ENCODE data around the gene DUSP6. TPM values are rescaled to one million over a fixed set of nuclear protein-coding genes. Genes with fewer than 3 reads are reported as not detected.

The DUSP6 gene, protein sequence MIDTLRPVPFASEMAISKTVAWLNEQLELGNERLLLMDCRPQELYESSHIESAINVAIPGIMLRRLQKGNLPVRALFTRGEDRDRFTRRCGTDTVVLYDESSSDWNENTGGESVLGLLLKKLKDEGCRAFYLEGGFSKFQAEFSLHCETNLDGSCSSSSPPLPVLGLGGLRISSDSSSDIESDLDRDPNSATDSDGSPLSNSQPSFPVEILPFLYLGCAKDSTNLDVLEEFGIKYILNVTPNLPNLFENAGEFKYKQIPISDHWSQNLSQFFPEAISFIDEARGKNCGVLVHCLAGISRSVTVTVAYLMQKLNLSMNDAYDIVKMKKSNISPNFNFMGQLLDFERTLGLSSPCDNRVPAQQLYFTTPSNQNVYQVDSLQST
- total RNA-seq: 201 TPM

DNA sequence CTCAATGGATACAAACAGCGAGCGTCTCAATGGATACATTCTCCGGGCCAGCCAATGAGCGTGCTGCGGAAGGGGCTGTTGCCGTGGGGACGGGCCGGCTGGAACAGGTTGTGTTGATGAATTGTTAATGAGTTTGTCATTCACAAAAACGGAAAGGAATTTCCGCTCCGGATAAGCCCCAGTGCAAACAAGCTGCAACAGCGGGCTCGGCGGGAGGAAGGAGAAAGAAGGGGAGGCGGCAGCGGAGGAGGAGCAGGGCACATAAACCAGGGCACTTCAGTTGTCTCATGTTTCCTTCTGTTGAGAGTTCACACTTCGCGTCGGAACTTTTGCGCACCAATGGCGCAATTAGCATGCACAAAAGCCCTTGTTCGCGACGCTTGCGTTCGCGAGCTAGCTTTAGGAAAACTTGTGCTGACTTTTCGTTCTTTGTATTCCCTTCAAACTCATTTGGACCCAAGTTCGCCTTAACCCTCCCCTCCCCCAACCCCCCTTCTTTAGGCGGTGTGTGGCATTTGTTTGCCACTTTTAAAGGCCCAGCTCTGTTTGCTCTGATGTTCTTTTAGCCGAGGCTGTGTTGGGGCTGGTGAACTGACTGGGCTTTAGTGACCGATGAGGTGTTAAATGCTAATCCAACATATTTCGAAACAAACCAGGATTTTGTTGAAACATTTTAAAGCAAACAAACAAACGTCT, at the start of gene DUSP6:
Gene DUSP6 (minus strand): TSS at position 10 of the 696 bp plus-strand sequence. CDS start 462 bp downstream, outside the sequence.
- DNase-seq (ENCODE audit: low read depth in 2 of 3, low spot score in 2 of 3): peak; percentile 49 to 98 (median 97)

DNA sequence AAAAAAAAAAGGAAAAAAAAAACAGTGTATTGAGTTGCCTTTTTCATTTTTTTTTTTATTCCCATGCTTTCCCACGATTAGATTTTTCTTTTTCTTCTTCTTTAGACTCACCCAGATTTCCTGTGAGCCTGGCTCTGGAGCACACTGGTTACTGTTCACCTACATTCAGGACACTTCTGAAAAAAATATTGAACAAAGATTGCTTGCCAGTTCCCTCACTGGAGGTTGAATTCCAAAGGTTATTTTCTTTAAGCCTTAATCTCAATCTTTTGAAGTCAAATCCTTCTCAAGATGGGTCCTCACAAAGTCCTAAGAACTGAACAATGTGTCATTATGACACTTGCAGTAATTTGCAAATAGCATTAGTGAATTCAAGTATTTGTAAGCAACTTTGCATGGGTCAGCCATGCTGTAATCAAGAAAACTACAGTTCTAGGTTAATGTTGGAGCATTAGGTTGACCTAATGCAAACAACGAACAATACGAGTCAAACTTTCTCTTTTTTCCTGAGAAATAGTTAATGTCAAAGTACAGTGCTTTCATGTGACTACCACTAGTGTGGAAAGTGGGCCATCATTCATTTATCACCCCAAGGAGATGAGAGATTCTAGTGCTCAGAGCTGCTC, 49.2 kb upstream of the DUSP6 start:
- DNase-seq (ENCODE audit: low read depth in 2 of 3, low spot score in 2 of 3): no peak

DNA sequence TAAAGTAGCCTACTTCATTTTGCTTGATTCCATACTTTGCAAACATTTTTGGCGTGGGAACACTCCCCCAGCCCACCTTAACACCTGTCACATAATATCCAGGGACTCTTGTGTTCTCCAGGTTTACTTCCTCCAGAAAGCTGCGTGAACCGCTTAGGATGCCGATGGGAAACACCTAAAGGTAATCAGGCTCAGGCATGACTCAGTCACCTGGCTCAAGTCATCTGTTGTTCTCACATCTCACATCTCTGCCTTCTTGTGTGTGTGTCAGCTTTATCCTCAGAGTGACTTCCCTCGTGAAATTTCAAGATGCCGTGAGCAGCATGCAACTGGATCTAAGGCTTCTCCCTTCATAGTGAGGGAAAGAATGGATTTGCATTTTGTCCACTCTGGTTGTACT, 48.1 kb upstream of the DUSP6 start:
- DNase-seq (ENCODE audit: low read depth in 2 of 3, low spot score in 2 of 3): no peak

DNA sequence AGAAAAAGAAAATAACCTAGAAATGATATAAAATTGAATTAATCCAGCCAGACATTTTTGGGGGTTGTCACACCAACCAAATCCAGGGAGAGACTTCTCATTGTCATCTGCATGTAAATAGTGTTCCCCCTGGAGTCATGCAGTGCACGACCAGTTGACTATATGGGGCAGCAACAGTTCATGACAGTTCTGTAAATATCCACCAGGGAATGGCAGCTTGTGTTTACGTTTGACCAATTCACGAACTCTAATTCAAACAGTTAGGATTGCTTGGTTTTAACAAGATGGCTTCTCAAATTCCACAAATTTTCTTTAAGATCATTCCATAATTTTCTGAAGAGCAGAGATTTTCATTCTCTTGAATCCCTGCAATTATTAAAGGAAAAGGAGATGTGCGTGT, 43.4 kb upstream of the DUSP6 start:
- no peak for DNase-seq (ENCODE audit: low read depth in 2 of 3, low spot score in 2 of 3)

DNA sequence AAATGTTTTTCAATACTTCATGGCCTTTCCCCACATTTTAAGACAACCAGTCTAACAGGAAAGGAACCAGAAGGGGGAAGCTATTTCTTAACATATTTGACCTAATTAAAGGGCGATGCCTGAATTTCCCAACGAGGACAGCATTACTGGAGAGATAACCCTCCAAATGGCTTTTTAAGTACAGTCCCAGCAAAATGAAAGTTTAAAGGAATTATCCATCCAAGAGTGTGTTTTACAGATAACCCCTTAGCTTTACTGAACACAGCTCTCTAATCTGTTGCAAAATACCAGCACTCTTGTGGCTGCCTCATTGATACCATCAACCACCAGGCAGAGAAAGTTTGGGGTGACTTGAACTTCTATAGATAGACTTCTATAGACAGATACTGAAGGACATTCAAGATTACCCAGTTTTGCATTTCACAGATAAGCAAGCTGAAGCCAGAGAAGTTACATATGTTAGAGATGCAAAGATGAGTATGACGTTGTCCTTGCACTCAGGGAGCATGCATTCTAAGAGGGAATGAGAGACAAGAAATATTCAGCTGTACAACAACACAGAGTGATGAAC, 41.3 kb upstream of the DUSP6 start:
- DNase-seq (ENCODE audit: low read depth in 2 of 3, low spot score in 2 of 3): no peak

DNA sequence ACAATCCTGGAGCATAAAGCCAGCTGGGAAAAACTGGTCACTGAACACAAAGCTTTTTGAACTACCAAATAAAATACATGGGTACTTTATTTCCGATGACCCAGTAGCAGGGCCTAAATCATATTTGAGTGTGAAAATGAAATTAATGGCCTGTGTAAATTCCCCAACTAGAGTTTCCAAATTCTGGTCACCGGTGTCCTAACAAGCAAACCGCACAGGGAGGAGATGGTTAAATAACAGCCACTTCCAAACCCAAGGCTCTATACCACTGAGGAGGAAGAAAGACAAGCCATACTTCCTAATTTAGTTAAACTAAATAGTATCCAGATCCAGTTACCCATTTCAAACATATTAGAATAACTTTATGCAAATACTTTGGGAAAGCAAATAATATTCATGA, 40.1 kb upstream of the DUSP6 start:
- DNase-seq (ENCODE audit: low read depth in 2 of 3, low spot score in 2 of 3): no peak

DNA sequence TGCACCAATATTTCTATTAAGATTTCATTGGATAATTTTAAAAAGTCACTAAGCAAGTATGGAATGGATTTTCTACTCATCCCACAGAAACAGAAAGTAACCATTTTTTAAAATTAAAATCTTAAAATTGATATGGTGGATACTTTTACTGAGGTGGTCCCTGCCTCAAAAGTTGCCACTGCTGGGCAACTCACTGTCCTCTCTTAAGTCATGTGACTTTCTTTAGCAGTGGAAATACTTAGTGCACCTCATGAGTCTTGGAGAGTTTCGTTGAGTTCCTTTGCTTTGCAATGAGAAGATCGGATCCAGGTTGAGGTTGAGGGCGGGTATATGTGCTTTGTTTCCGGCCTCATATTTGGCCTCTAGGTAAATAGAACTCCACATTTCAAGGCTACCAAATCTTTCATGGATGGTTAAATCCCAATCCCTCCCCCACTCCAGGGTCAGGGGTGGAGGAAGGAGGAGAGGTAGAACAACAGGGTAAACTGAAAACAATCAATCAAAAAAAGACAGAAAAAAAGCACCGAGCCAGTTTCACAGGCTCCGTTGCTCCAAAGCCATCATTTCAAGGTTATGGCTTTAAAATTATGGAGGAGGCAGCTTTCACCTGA, 39.5 kb upstream of the DUSP6 start:
- no peak for DNase-seq (ENCODE audit: low read depth in 2 of 3, low spot score in 2 of 3)

DNA sequence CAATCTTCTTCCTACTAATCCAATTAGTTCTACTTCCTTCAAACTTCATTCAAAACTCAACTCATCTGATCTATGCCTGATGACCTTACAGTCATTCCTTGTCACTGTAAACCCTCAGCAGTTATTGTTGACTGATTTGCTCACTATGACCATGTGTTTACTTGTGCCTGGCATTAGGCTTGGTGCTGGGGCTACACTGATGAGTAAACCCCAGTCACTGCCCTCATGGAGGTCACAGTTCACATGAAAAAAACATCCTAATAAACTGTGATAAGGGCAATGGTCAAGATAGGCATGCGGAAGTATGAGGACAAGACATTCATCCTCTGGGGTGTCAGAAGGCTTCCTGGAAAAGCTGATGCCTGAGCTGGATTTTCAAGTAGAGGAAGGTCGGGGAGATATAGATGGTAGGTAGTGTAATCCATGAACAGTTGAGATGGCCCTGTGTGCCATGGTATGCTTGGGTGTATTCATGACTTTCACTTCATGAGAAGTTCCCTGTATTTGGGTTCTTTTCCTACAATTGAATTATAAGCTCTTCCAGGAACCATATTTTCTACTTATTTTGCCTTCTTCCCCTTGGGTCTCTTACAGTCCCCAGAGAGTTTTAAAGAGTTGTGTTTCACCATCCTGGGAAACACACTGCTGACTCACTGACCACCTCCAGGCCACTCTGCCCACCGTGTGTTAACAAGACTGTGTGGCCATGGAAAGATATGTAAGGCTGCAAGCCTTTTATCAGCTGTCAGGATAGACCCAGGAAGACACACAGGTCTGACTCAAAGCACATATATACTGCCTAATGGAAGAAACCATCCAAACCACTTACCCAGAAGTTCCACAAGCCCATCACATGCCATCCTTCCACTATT, 38.7 kb upstream of the DUSP6 start:
- no peak for DNase-seq (ENCODE audit: low read depth in 2 of 3, low spot score in 2 of 3)

DNA sequence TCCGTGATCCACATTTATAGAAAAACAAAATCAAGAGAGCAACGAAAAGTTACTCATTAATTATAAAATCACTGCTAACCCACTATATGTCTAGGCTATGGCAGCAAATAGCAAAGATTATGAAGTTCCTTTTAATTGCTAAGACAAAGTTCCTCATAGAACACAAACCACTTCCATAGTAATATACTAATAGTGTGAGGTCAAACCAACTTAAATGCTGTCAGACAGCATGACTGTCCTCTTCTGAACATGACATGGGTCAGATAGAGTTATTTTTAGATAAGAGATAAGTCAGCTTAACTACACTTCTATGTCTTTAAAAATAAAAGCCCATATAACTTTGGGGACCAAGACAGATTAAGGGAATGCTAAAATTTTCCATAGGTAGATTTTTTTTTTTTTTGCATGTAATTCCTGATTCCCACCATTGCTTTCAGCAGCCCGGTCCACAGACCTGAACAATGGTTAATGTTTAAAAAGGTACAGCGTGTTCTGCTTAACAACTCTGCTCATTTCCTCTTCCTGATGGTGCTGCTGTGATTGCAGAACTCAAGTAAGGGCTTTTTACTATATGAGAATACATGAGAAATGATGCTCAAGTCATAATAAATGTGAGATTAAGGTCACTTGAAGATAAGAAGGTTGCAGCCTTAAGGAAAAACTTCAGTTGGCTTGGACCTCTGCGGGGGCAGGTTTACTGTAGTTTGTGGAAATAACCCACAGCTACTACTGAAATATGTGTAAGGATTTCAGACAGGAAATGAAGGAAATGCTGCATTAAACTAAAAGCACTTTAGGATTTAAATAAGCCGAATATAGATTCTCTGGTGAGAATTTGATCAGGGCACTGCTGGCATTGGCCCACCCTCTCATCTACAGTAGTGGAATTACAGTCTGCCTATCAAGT, 37.7 kb upstream of the DUSP6 start:
- no peak for DNase-seq (ENCODE audit: low read depth in 2 of 3, low spot score in 2 of 3)

DNA sequence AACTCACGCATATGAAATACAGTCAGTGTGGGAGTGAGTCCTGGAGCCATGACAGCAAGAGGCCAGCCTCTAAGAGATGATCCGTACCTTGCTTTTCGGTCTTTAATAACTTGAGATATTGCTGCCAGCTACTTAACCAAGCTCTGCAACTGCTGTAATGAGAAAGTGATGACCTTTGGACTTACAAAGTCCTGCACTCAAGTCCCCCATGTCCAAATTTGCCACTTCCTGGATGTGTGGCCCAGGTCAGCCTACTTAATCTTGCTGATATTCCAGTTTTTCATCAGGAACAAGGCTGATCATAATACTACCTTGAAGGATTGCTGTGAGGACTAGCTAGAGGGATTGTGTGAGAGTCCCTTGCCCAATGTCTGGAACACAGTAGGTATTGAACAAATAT, 33.8 kb upstream of the DUSP6 start:
- DNase-seq (ENCODE audit: low read depth in 2 of 3, low spot score in 2 of 3): no peak

DNA sequence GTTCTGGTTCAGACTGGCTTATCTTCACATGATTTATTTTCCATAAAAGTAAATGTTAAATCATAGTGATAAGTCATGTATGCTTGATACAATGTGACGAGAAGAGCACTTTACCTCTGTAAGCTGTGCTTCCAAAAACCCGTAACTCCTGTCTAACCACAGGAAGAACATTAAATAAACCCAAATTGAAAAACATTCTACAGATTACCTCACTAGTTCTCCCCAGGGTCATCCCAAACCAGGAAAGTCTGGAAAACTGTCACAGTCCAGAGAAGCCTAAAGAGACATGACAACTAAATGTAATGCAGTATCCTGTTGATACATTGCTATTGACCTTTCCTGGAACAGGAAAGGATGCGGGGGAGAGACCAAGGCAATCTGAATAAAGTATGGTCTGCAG, 32.5 kb upstream of the DUSP6 start:
- no peak for DNase-seq (ENCODE audit: low read depth in 2 of 3, low spot score in 2 of 3)

DNA sequence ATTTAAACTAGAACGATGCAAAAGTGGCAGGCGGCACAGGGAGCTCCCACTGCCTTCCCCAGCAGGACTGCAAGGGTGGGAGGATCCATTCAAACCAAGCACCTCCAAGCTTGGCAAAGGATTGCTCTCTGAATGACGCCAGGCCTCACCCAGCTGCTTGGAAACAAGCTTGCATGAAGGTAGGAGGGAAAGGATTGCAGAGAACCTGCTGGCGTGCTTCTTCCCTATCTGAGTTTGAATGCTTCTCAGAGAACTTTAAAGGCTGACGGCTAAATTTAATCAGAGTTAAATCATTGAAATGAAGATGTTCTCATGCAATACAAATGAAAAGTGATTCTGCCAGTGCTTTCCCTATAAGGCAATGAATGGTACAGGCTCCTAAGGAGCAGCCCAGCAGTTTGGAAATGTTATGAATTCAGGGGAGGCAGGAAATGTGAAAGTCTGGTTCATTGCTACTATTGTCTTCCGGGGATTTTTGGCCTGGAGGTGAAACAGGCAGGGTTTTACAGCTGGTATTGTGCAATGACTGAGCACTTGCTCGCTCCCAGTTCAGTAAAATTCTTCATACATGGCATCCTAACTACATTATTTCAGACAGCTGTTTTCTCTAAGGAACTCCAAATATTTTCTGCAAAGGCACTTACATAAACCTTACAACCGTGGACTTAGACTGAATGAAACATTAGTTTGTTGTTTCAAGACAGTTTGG, 31.9 kb upstream of the DUSP6 start:
- DNase-seq (ENCODE audit: low read depth in 2 of 3, low spot score in 2 of 3): no peak

DNA sequence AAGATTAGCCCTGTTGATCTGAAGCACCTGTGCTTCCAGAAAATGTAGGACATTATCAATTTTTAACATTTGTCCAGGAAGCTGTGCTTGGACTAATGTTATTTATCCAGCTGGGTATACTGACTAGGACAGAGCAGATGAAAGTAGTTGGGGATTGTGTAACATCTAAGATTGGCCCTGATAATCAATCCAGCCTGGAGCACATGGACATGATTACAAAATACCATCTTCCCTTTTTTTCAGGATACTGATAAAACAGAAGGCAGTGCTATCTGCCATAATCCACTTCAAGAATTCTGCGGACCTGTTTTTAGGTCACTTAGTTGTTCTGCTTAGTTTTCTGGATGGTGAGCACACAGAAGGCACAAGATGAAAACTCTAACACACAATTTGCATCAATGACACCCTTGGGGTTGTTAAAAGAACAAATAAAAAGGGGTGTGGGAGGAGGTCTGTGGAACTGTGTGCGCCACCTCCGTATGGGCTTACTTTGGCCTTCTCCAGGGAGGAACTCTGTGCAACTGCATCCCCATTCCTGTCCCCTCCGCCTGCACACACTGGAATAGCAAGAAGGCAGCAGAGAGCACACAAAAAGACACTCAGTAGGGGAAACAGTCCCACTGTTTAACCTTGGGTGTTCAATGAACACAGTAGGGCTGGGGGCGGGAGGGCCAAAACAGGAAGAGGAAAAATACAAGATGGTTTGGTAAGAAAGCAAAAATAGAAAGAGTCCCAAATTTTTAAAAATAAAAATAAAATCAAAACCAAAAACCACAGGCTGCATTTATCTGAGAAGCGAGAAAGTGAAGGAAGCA, 31.1 kb upstream of the DUSP6 start:
- DNase-seq (ENCODE audit: low read depth in 2 of 3, low spot score in 2 of 3): no peak

DNA sequence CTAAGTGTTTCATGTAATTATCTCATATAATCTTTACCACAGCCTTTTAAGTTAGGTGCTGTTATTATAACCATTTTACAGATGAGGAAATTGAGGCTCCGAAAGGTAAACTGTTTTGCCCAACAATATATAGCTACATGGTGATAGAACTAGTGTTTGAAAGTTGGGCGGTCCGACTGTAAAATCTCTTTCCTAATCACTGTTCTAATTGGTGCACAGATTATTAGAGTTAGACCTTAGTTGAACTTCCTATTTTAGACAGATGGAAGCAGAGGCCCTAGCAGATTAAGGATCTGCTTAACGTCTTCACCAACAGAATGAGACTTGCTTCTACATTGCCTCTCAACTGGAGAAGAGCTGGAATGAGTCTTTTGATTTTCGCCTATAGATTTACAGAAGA, 30.0 kb upstream of the DUSP6 start:
- no peak for DNase-seq (ENCODE audit: low read depth in 2 of 3, low spot score in 2 of 3)

DNA sequence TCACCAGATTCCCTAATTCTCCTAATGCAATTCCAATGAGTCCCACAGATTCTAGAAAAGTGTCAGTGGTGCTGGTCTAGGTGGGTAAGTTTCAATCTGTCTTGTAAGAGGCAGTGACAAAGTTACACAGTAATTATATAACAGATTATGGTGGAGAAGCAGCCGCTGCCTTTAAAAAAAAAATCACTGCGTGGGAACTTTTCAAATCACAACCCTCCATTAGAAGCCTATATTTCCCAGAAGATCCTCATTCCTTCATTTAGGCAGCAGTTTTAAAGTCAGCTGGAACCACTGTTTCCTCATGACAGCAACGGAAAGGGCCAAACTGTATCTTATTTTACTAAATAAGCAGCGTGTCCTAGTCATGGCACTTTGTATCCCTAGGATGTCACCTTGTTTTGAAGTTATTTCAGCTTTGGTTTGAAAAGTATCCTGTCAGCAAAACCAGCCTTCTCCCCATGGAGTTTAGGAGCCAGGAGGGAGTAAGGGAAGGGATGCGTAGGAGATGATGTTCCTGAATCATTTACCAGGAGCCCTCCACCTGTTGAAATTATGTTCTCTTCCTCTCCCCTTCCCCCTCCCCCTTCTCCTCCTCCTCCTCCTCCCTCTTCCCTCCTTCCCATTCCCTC, 27.7 kb upstream of the DUSP6 start:
- no peak for DNase-seq (ENCODE audit: low read depth in 2 of 3, low spot score in 2 of 3)

DNA sequence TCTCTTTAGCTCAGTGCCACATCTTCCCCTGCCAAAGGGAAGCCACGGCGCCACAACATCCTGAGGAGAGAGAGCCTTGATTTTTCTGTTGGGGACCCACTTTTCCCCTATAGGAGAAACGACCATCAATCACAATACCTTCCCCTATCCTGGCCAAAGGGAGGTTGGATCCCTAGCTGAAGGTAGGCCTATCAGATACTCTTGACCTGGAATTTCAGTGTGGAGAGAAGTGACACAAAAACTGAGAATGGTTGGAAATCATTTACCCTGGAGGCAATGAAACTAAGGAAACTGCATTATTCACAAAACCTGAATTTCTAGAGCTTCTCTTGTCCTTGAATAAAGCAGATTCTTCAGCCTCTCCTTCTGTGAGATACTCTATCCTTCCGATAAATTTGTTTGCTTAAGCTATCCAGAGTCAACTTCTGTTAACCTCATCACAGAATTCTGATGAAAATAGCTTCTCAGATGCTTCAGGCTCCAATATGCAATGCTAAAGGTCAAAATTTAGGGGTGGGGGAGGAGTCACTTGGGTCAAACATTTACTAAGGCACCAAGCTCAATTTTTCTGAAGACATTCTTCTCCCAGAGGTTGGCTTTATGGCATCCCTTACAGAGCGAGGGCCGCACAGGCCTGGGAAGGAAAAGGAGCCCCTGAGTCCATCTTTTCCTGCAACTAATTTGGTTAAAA, 27.0 kb upstream of the DUSP6 start:
- no peak for DNase-seq (ENCODE audit: low read depth in 2 of 3, low spot score in 2 of 3)

DNA sequence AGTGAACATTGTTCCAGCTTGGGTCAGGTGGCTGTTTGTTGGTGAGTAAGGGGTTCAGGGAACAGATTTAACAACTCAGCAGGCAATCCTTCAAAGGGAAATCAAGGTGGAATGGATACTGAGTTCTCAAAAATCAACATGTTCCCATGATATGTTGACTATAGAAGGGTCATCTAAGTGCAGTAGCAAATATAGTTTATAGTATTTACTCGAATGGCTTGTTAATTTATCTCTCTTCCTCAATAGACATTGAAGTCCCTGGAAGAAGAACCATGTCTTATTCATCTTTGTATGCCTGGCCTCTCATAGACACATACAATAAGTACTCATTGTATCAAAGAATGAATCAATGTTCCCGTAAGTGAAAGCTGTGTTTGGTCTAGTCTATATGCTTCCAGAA, 24.5 kb upstream of the DUSP6 start:
- DNase-seq (ENCODE audit: low read depth in 2 of 3, low spot score in 2 of 3): no peak
